Loucy (cell line): ENCODE data around the gene KCNJ12.

ENCODE experiments used
- CTCF ChIP-seq: fragments of 200-600 bp; sonication (generic); conservative IDR thresholded peaks from 2 replicates; pipeline ENCODE4 v1.5.1; 2014; ENCODE audit warnings: mild to moderate bottlenecking, antibody characterized with exemption, low read length
- EZH2phosphoT487 ChIP-seq: fragments of 200-600 bp; IDR thresholded peaks from 2 replicates; pipeline ENCODE4 v1.6.1; 2018; ENCODE audit warnings: antibody characterized with exemption, mild to moderate bottlenecking, moderate library complexity, borderline replicate concordance

- TF ChIP-seq CTCF (no peak), EZH2phosphoT487 (no peak)
These were observed 87.1 kb downstream of the KCNJ12 start for GRCh38 chr17:21463204-21463661.
